DMS 273 (cell line): Measurements from ENCODE around the gene TFB1M.
"Not testable (repeated sequence)": the region's sequence is repeated elsewhere in the genome, so short reads cannot be mapped to it uniquely, and the experiment has no call there.

Experiments used
- DNase-seq: peaks from one replicate; lab custom pipeline; 2025; ENCODE audit not compliant: unreplicated experiment; lab: John Stamatoyannopoulos, UW

Gene TFB1M

GRCh38 chr6:155245193-155245592 lies 69.1 kb downstream of the TFB1M start:
- DNase-seq = no peak

GRCh38 chr6:155244434-155244833 lies 69.8 kb downstream of the TFB1M start:
- peak; percentile 13 for DNase-seq

- no peak for DNase-seq
Measured at GRCh38 chr6:155241966-155242365, 72.3 kb downstream of the TFB1M start.

- DNase-seq = peak; percentile 15
Measured at GRCh38 chr6:155240905-155241600, 73.2 kb downstream of the TFB1M start.

- DNase-seq = no peak
Measured at GRCh38 chr6:155237613-155238012, 76.7 kb downstream of the TFB1M start.

GRCh38 chr6:155235087-155235486 lies 79.2 kb downstream of the TFB1M start:
- DNase-seq = peak; percentile 61

GRCh38 chr6:155234687-155235086 lies 79.6 kb downstream of the TFB1M start:
- no peak for DNase-seq

GRCh38 chr6:155234167-155234566 lies 80.1 kb downstream of the TFB1M start:
- DNase-seq = no peak

- no peak for DNase-seq
Measured at GRCh38 chr6:155232848-155233247, 81.4 kb downstream of the TFB1M start.

GRCh38 chr6:155230975-155231374 lies 83.3 kb downstream of the TFB1M start:
- peak; percentile 33 for DNase-seq

GRCh38 chr6:155228546-155229166 lies 85.6 kb downstream of the TFB1M start:
- DNase-seq = peak; percentile 11

- DNase-seq = no peak
Measured at GRCh38 chr6:155227046-155227445, 87.2 kb downstream of the TFB1M start.

- DNase-seq = no peak
Measured at GRCh38 chr6:155224618-155225017, 89.7 kb downstream of the TFB1M start.

- no peak for DNase-seq
Measured at GRCh38 chr6:155223646-155224451, 90.4 kb downstream of the TFB1M start.

GRCh38 chr6:155222506-155222905 lies 91.8 kb downstream of the TFB1M start:
- no peak for DNase-seq

GRCh38 chr6:155221086-155221485 lies 93.2 kb downstream of the TFB1M start:
- no peak for DNase-seq

- no peak for DNase-seq
Measured at GRCh38 chr6:155219858-155220301, 94.4 kb downstream of the TFB1M start.

GRCh38 chr6:155219299-155219698 lies 95.0 kb downstream of the TFB1M start:
- no peak for DNase-seq

- DNase-seq = not testable (repeated sequence)
Measured at GRCh38 chr6:155218711-155219110, 95.6 kb downstream of the TFB1M start.

GRCh38 chr6:155216312-155217046 lies 97.8 kb downstream of the TFB1M start:
- no peak for DNase-seq

- no peak for DNase-seq
Measured at GRCh38 chr6:155215906-155216305, 98.4 kb downstream of the TFB1M start.
